GM10266 (cell line): ENCODE results near the gene HDGF.

Source experiments
- DNase-seq: peaks from one replicate; pipeline ENCODE4 v3.0.0; 2012; ENCODE audit errors: extremely low spot score
- TF ChIP-seq, protein P1 (sequence below): IDR thresholded peaks from 2 replicates; pipeline ENCODE4 v1.5.1; 2012; ENCODE audit warnings: mild to moderate bottlenecking, low read depth; ENCODE audit not compliant: control insufficient read depth, insufficient read depth; ENCODE audit errors: missing control alignments

The HDGF gene

DNA sequence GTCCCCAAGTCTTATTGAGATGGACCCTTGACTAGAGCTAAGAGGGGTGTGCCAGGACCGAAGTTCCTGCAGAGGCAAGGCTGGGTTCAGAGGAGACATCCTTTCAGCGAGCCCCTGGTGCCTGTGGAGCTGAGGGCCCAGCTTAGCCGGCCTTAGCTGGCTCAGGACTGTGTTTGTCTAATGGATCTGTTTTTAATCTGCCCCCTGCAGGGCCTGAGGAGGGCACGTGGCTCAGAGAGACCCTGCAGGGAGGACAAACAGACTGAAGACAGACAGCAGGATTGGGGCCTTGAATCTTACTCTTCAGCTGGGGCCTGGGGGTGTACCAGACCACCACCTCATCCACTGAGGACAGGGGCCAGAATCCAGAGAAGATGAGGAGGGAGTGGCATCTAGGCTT is 47.7 kb downstream of the HDGF start:
- DNase-seq: no peak
- TF ChIP-seq, protein P1, sequence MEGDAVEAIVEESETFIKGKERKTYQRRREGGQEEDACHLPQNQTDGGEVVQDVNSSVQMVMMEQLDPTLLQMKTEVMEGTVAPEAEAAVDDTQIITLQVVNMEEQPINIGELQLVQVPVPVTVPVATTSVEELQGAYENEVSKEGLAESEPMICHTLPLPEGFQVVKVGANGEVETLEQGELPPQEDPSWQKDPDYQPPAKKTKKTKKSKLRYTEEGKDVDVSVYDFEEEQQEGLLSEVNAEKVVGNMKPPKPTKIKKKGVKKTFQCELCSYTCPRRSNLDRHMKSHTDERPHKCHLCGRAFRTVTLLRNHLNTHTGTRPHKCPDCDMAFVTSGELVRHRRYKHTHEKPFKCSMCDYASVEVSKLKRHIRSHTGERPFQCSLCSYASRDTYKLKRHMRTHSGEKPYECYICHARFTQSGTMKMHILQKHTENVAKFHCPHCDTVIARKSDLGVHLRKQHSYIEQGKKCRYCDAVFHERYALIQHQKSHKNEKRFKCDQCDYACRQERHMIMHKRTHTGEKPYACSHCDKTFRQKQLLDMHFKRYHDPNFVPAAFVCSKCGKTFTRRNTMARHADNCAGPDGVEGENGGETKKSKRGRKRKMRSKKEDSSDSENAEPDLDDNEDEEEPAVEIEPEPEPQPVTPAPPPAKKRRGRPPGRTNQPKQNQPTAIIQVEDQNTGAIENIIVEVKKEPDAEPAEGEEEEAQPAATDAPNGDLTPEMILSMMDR: no peak

DNA sequence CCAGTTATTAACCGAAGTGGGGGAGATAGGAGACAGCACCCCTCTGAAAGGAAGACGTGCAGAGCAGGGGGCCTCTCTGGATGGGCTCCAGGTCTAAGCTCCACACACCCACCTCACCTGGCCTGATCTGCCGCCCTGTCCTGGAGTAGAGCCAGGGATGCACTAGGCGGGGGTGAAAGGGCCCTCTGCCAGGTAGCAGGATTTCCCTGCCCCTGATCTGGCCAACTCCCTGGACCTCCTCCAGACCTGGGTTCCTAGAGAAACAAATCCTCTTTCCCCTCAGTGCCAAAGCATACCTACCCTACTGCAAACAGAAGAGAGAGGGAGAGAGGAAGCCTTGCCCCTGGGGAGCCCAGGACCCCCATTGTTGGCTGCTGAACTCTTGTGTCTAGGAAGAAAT is 48.1 kb downstream of the HDGF start:
- no peak for DNase-seq
- TF ChIP-seq, protein P1: no peak

DNA sequence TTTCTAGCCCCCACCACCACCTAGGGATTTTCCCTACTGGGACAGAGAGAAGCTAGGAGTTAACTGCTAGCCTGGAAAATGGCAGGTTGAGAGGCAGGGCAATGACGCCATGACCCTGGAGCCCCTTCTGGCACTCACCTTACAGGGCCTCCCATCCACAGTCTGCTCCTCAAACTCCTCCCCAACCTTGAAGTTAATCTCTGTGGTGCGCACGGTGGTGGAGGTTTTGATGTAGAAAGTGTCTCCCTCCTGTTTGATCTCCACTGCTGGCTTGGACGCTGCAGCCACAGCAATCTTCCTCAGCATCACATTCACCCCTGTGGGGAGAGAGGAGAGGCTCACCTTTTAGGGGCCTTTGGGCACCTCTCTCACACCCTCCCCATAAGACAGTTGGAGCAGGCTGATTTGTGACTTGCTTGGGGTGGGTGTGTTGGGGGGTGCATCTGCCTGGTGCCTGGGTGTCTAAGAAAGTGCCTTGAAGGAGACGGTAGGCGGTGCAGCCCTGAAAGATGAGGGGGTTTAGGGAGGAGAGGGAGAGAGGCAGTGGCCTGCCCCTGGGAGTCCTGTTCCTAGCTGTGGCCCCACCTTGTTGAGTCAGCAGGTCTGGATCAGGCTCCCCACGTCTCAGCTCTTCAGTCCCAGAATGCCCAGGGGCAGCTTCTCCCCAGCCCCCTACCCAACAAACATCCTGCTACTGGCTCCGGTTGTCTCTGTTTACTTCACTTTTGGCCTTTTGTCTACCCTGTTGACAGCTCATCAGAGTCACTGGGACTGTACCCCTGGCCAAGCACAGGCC is 50.5 kb downstream of the HDGF start:
- TF ChIP-seq, protein P1: no peak
- DNase-seq: no peak

DNA sequence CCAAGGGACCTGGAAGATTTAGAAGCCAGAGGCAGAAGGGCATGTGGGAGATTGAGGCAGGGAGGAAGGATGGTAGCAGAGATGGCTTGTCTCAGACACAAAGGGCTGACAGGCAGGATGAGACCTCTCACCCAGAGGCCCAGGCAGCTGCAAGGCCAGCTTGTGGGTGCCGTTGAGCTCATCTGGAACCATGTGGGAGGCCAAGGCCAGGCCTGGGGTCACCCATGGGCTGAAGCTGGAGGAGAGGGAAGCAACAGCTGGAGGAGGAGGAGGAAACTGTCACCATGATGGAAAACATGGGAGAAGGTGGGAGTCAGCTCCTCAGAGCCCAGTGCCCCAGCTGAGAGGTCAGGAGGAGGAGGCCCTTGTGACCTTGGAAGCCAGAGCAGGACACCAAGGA is 52.5 kb downstream of the HDGF start:
- TF ChIP-seq, protein P1: no peak
- DNase-seq: no peak

DNA sequence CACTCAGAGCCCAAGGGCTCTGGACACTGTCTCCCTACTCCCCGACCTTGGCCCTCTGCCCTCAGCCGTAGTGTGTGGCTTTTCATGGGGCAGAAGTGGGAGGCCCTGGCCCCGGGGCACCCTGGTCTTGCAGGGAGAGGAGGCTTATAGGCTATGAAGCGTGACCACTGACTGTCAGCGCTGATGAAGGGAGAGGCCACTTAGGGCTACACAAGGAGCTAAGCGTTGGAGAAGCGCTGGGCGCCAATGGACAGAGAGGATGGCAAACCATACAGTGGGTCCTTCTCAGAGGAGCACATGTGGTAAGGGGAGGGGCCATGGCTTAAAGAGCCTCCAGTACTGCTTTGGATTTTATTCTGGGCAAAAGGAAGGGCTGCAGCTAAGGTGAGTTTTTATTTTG is 54.0 kb downstream of the HDGF start:
- TF ChIP-seq, protein P1: no peak
- no peak for DNase-seq

DNA sequence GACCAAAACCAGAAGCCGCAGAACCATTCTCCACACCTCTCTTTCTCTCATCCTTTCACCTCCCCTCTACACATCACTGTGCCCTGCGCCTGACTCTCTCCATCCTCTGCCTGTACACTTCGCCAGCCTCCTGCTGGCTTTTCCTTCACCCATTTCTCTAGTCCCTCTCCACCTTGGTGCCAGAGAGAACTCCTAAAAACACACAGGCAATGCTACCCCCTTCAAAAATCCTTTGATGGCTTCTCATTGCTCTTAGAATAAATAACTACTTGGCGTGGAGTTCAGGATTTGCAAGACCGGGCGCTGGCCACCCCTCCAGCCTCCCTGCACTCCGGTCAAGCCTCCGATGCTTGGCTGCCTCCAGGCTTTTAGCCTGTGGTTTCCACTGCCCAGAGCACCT is 54.7 kb downstream of the HDGF start:
- TF ChIP-seq, protein P1: no peak
- DNase-seq: no peak

DNA sequence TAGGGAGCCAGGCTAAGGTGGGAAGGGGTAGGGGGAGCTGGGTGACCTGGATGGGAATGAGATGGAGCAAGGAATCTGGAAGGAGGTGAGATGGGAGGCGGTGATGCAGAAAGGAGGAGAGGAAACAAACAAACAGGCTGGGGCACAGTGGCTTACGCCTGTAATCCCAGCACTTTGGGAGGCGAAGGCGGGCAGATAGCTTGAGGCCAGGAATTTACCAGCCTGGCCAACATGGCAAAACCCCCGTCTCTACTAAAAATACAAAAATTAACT is 56.8 kb downstream of the HDGF start:
- TF ChIP-seq, protein P1: no peak
- DNase-seq: no peak
